ENCODE measurements around the gene ZCCHC8.
"Not testable (repeated sequence)": the region's sequence is repeated elsewhere in the genome, so short reads cannot be mapped to it uniquely, and the experiment has no call there.

Gene ZCCHC8

GRCh38 chr12:122523846-122524718 is 23.4 kb upstream of the ZCCHC8 start:
- Histone ChIP-seq H3K27me3 (ENCODE audit: low read depth, low read length) (no peaks in the 10 kb centered on the region), H3K9me3 (ENCODE audit: control insufficient read depth in 1 of 2, low read length in 2 of 2) (no peaks in the 10 kb centered on the region), H3K27ac (ENCODE audit: low read length) (peak overlapping the region; percentile 28), H3K4me1 (ENCODE audit: control insufficient read depth in 1 of 2, insufficient read depth in 2 of 2, low read length in 2 of 2) (peaks cover 8 to 47% of the 10 kb centered on the region in 2 donors), H3K4me3 (ENCODE audit: low read depth in 1 of 2, low read length in 2 of 2) (peak overlapping the region; percentile 56 to 87), H3K36me3 (ENCODE audit: control insufficient read depth in 1 of 2, insufficient read depth in 2 of 2, low read length in 2 of 2) (peaks cover 36 to 37% of the 10 kb centered on the region in 2 donors)

GRCh38 chr12:122523280-122523679 is 22.5 kb upstream of the ZCCHC8 start:
- Histone ChIP-seq H3K27ac (ENCODE audit: low read length) (no peak overlapping the region), H3K4me1 (ENCODE audit: control insufficient read depth in 1 of 2, insufficient read depth in 2 of 2, low read length in 2 of 2) (peaks cover 8 to 45% of the 10 kb centered on the region in 2 donors), H3K4me3 (ENCODE audit: low read depth in 1 of 2, low read length in 2 of 2) (peak overlapping the region; percentile 56 to 87), H3K9me3 (ENCODE audit: control insufficient read depth in 1 of 2, low read length in 2 of 2) (no peaks in the 10 kb centered on the region), H3K36me3 (ENCODE audit: control insufficient read depth in 1 of 2, insufficient read depth in 2 of 2, low read length in 2 of 2) (peaks cover 43 to 45% of the 10 kb centered on the region in 2 donors), H3K27me3 (ENCODE audit: low read depth, low read length) (no peaks in the 10 kb centered on the region)

DNA sequence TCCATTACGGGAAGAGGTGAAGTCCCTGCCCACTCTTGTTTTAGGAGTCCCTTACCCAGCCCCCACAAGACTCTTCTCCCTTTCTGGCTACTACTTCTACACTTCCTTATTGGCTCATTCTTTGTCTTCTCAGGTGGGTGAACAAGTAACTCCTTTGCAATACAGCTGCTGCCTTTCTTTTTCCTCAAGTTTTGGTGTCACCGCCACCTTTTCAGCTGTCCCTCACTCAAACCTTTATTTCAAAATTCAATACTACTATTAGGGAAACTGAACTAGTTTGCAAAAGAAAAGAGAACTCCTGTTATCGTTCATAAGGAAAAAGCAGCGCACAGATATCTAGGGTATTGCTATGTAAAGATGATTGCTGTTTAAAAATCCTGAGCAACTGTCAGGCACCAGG is 19.9 kb upstream of the ZCCHC8 start:
- peaks cover 61 to 68% of the 10 kb centered on the region in 2 donors for H3K36me3 ChIP-seq (ENCODE audit: control insufficient read depth in 1 of 2, insufficient read depth in 2 of 2, low read length in 2 of 2)
- no peak overlapping the region for H3K4me3 ChIP-seq (ENCODE audit: low read depth in 1 of 2, low read length in 2 of 2)
- peaks cover 0 to 35% of the 10 kb centered on the region in 2 donors for H3K4me1 ChIP-seq (ENCODE audit: control insufficient read depth in 1 of 2, insufficient read depth in 2 of 2, low read length in 2 of 2)
- H3K27ac ChIP-seq (ENCODE audit: low read length), result no peak overlapping the region
- no peaks in the 10 kb centered on the region for H3K27me3 ChIP-seq (ENCODE audit: low read depth, low read length)
- no peaks in the 10 kb centered on the region for H3K9me3 ChIP-seq (ENCODE audit: control insufficient read depth in 1 of 2, low read length in 2 of 2)

- peaks cover 73 to 77% of the 10 kb centered on the region in 2 donors for H3K36me3 ChIP-seq (ENCODE audit: control insufficient read depth in 1 of 2, insufficient read depth in 2 of 2, low read length in 2 of 2)
- H3K27me3 ChIP-seq (ENCODE audit: low read depth, low read length), result no peaks in the 10 kb centered on the region
- peaks cover 0 to 30% of the 10 kb centered on the region in 2 donors for H3K4me1 ChIP-seq (ENCODE audit: control insufficient read depth in 1 of 2, insufficient read depth in 2 of 2, low read length in 2 of 2)
- no peak overlapping the region for H3K27ac ChIP-seq (ENCODE audit: low read length)
- H3K4me3 ChIP-seq (ENCODE audit: low read depth in 1 of 2, low read length in 2 of 2), result no peak overlapping the region
- no peaks in the 10 kb centered on the region for H3K9me3 ChIP-seq (ENCODE audit: control insufficient read depth in 1 of 2, low read length in 2 of 2)
Measured at GRCh38 chr12:122519418-122519817, 18.7 kb upstream of the ZCCHC8 start.

DNA sequence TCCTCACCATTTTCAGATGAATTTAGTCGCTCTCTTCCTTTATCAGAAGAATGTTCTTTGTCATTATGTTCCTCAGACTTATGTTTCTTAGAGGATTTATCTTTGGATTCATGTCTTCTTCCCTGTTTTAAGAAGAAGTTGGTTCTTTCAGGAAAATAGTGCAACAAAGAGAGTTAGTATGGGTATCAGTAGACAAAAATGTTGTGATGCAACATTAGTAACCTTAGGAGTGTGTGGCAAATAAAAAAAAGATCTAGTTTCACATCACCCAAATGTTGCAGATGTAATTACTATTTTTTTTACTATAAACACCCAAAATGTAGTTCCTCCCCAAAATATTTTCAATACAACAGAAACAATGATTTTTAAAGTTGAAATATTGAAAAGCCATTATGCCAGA is 18.2 kb upstream of the ZCCHC8 start:
- H3K4me1 ChIP-seq (ENCODE audit: control insufficient read depth in 1 of 2, insufficient read depth in 2 of 2, low read length in 2 of 2), result peaks cover 0 to 26% of the 10 kb centered on the region in 2 donors

GRCh38 chr12:122517877-122518276 is 17.1 kb upstream of the ZCCHC8 start:
- no peak overlapping the region for H3K4me3 ChIP-seq (ENCODE audit: low read depth in 1 of 2, low read length in 2 of 2)
- no peak overlapping the region for H3K27ac ChIP-seq (ENCODE audit: low read length)
- peaks cover 83 to 84% of the 10 kb centered on the region in 2 donors for H3K36me3 ChIP-seq (ENCODE audit: control insufficient read depth in 1 of 2, insufficient read depth in 2 of 2, low read length in 2 of 2)
- H3K4me1 ChIP-seq (ENCODE audit: control insufficient read depth in 1 of 2, insufficient read depth in 2 of 2, low read length in 2 of 2), result peaks cover 0 to 16% of the 10 kb centered on the region in 2 donors
- no peaks in the 10 kb centered on the region for H3K27me3 ChIP-seq (ENCODE audit: low read depth, low read length)
- no peaks in the 10 kb centered on the region for H3K9me3 ChIP-seq (ENCODE audit: control insufficient read depth in 1 of 2, low read length in 2 of 2)

More for the DNA sequence above, 18.2 kb upstream of the ZCCHC8 start:
- H3K9me3 ChIP-seq (ENCODE audit: control insufficient read depth in 1 of 2, low read length in 2 of 2), result no peaks in the 10 kb centered on the region
- no peaks in the 10 kb centered on the region for H3K27me3 ChIP-seq (ENCODE audit: low read depth, low read length)
- H3K27ac ChIP-seq (ENCODE audit: low read length), result no peak overlapping the region
- H3K4me3 ChIP-seq (ENCODE audit: low read depth in 1 of 2, low read length in 2 of 2), result no peak overlapping the region
- peaks cover 76 to 77% of the 10 kb centered on the region in 2 donors for H3K36me3 ChIP-seq (ENCODE audit: control insufficient read depth in 1 of 2, insufficient read depth in 2 of 2, low read length in 2 of 2)

GRCh38 chr12:122516544-122517361 is 16.0 kb upstream of the ZCCHC8 start:
- Histone ChIP-seq H3K9me3 (ENCODE audit: control insufficient read depth in 1 of 2, low read length in 2 of 2) (no peaks in the 10 kb centered on the region), H3K36me3 (ENCODE audit: control insufficient read depth in 1 of 2, insufficient read depth in 2 of 2, low read length in 2 of 2) (peaks cover 83 to 89% of the 10 kb centered on the region in 2 donors), H3K27me3 (ENCODE audit: low read depth, low read length) (no peaks in the 10 kb centered on the region), H3K27ac (ENCODE audit: low read length) (no peak overlapping the region), H3K4me1 (ENCODE audit: control insufficient read depth in 1 of 2, insufficient read depth in 2 of 2, low read length in 2 of 2) (peaks cover 0 to 5% of the 10 kb centered on the region in 2 donors), H3K4me3 (ENCODE audit: low read depth in 1 of 2, low read length in 2 of 2) (no peak overlapping the region)

- H3K4me1 ChIP-seq (ENCODE audit: control insufficient read depth in 1 of 2, insufficient read depth in 2 of 2, low read length in 2 of 2), result no peaks in the 10 kb centered on the region
- peaks cover 80 to 91% of the 10 kb centered on the region in 2 donors for H3K36me3 ChIP-seq (ENCODE audit: control insufficient read depth in 1 of 2, insufficient read depth in 2 of 2, low read length in 2 of 2)
- no peaks in the 10 kb centered on the region for H3K27me3 ChIP-seq (ENCODE audit: low read depth, low read length)
- H3K27ac ChIP-seq (ENCODE audit: low read length), result no peak overlapping the region
- H3K9me3 ChIP-seq (ENCODE audit: control insufficient read depth in 1 of 2, low read length in 2 of 2), result no peaks in the 10 kb centered on the region
- H3K4me3 ChIP-seq (ENCODE audit: low read depth in 1 of 2, low read length in 2 of 2), result no peak overlapping the region
Measured at GRCh38 chr12:122515275-122515674, 14.5 kb upstream of the ZCCHC8 start.

GRCh38 chr12:122513660-122514059 is 12.9 kb upstream of the ZCCHC8 start:
- Histone ChIP-seq H3K4me1 (ENCODE audit: control insufficient read depth in 1 of 2, insufficient read depth in 2 of 2, low read length in 2 of 2) (no peaks in the 10 kb centered on the region), H3K36me3 (ENCODE audit: control insufficient read depth in 1 of 2, insufficient read depth in 2 of 2, low read length in 2 of 2) (peaks cover 74 to 92% of the 10 kb centered on the region in 2 donors), H3K27ac (ENCODE audit: low read length) (no peak overlapping the region), H3K27me3 (ENCODE audit: low read depth, low read length) (no peaks in the 10 kb centered on the region), H3K4me3 (ENCODE audit: low read depth in 1 of 2, low read length in 2 of 2) (no peak overlapping the region), H3K9me3 (ENCODE audit: control insufficient read depth in 1 of 2, low read length in 2 of 2) (no peaks in the 10 kb centered on the region)

DNA sequence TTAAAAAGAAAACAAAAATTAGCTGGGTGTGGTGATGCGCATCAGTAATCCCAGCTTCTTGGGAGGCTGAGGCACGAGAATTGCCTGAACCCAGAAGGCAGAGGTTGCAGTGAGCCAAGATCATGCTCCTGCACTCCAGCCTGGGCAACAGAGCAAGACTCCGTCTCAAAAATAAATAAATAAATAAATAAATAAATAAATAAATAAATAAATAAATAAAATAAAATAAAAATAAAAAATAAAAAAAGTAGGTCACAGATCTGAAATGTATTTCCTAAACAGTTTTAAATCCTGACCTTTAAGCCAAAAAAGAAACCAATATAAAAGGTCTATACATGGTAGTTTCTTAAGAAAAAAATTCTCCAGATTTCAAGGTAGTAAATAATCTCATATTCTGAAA is 12.3 kb upstream of the ZCCHC8 start:
- not testable (repeated sequence) for H3K27ac ChIP-seq (ENCODE audit: low read length); H3K4me3 ChIP-seq (ENCODE audit: low read depth in 1 of 2, low read length in 2 of 2); H3K9me3 ChIP-seq (ENCODE audit: control insufficient read depth in 1 of 2, low read length in 2 of 2); H3K27me3 ChIP-seq (ENCODE audit: low read depth, low read length); H3K4me1 ChIP-seq (ENCODE audit: control insufficient read depth in 1 of 2, insufficient read depth in 2 of 2, low read length in 2 of 2)
- peaks cover 76 to 92% of the 10 kb centered on the region in 2 donors for H3K36me3 ChIP-seq (ENCODE audit: control insufficient read depth in 1 of 2, insufficient read depth in 2 of 2, low read length in 2 of 2)

- no peak overlapping the region for H3K4me3 ChIP-seq (ENCODE audit: low read depth in 1 of 2, low read length in 2 of 2)
- H3K27me3 ChIP-seq (ENCODE audit: low read depth, low read length), result no peaks in the 10 kb centered on the region
- H3K27ac ChIP-seq (ENCODE audit: low read length), result no peak overlapping the region
- H3K36me3 ChIP-seq (ENCODE audit: control insufficient read depth in 1 of 2, insufficient read depth in 2 of 2, low read length in 2 of 2), result peaks cover 68 to 95% of the 10 kb centered on the region in 2 donors
- H3K9me3 ChIP-seq (ENCODE audit: control insufficient read depth in 1 of 2, low read length in 2 of 2), result no peaks in the 10 kb centered on the region
- H3K4me1 ChIP-seq (ENCODE audit: control insufficient read depth in 1 of 2, insufficient read depth in 2 of 2, low read length in 2 of 2), result no peaks in the 10 kb centered on the region
Measured at GRCh38 chr12:122508163-122508562, 7.4 kb upstream of the ZCCHC8 start.
